Motor neuron (in vitro differentiated cells): ENCODE data around the gene RPF1. TPM values are rescaled to one million over a fixed set of nuclear protein-coding genes. Genes with fewer than 3 reads are reported as not detected.
"Not testable (repeated sequence)": the region's sequence is repeated elsewhere in the genome, so short reads cannot be mapped to it uniquely, and the experiment has no call there.

Source experiments
- ATAC-seq, 8 experiments: fragments of 200-7000 bp; cut with Tn5 transposase; replicated peaks in 6 of 8; 2 replicates each; pipeline ENCODE4 v1.8.0; 2021; ENCODE audit warnings: mild to moderate bottlenecking in 8 of 8, moderate library complexity in 8 of 8
- H3K27ac ChIP-seq, 2 donors: fragments of 250-450 bp; sonication (Bioruptor Pico); 2 replicates each; pipeline ENCODE4 v1.9.0; 2021; ENCODE audit warnings: antibody characterized with exemption in 2 of 2, mild to moderate bottlenecking in 2 of 2, moderate library complexity in 1 of 2
- H3K4me1 ChIP-seq, 2 donors: fragments of 250-450 bp; sonication (Bioruptor Pico); replicated peaks in 1 of 2; 2 replicates each; pipeline ENCODE4 v1.6.1; 2021; ENCODE audit warnings: antibody characterized with exemption in 2 of 2, mild to moderate bottlenecking in 2 of 2, moderate library complexity in 1 of 2
- H3K4me3 ChIP-seq, 5 donors: fragments of 250-450 bp; sonication (Bioruptor Pico); 2 replicates each; pipeline ENCODE4 v1.9.0; 2021; ENCODE audit warnings: antibody characterized with exemption in 5 of 5, mild to moderate bottlenecking in 5 of 5, moderate library complexity in 4 of 5
- WGBS, 10 experiments: fragments of 450-650 bp; shearing (Covaris generic); methylation state at CpG; one replicate each; pipeline ENCODE4 v1.0.0; 2022; 5-methylcytosine and 5-hydroxymethylcytosine counted together
- in situ Hi-C, 9 experiments: fragments of 400-800 bp; cut with MboI; loops; one replicate each; pipeline ENCODE4 v1.15.0; 2021; ENCODE audit warnings: low sequenced_read_pairs in 9 of 9, low pct_unique_long_range_greater_than_20kb in 2 of 9; ENCODE audit not compliant: unreplicated experiment in 9 of 9
- total RNA-seq, 8 experiments: library from RNA; unstranded; fragments of 300-600 nt; gene quantifications; 2 replicates each; pipeline versions ENCODE4 v1.2.3 to v1.2.4, GENCODE V29; 2022

The RPF1 gene
- total RNA-seq, 8 experiments from 2014 or later = 38.7 to 77.5 (median 54.8) TPM

GRCh38 chr1:84497631-84498275 is 18.7 kb downstream of the RPF1 start:
- ATAC-seq = no peak
- no peak overlapping the region for H3K4me3 ChIP-seq
- WGBS, 10 experiments = 0 to 89% (median 52%) methylated on average over 1 to 2 of the region's 2 CpGs
- in situ Hi-C loops = loop anchor here in 1 of 9 experiments (25.0 kb wide), 1 partner anchor 440 kb away; no protein-coding TSS in a partner anchor
- H3K4me1 ChIP-seq = peaks cover 0 to 6% of the 10 kb centered on the region in 2 donors
- H3K27ac ChIP-seq = no peak overlapping the region

GRCh38 chr1:84502927-84503326 is 23.9 kb downstream of the RPF1 start:
- no peak for ATAC-seq
- Histone ChIP-seq H3K27ac (no peak overlapping the region), H3K4me1 (peaks cover 10 to 28% of the 10 kb centered on the region in 2 donors), H3K4me3 (no peak overlapping the region)
- in situ Hi-C loops = loop anchor here in 2 of 9 experiments (10.0 to 25.0 kb wide), 2 partner anchors 109 to 242 kb away; no protein-coding TSS in a partner anchor
- WGBS, 10 experiments = 18 to 70% (median 47%) methylated on average over 3 to 5 of the region's 5 CpGs; no CpG with 5 or more reads in 1 of the 10 experiments

GRCh38 chr1:84504580-84505492 is 25.8 kb downstream of the RPF1 start:
- no peak for ATAC-seq
- in situ Hi-C loops = loop anchor here in 2 of 9 experiments (10.0 to 25.0 kb wide), 2 partner anchors 107 to 240 kb away; no protein-coding TSS in a partner anchor
- Histone ChIP-seq H3K4me3 (peak overlapping the region; percentile 80 to 96 (median 90)), H3K4me1 (peaks cover 10 to 28% of the 10 kb centered on the region in 2 donors), H3K27ac (peak overlapping the region in 1 of 2 donors; percentile 83)
- WGBS, 10 experiments = 0 to 20% (median 9%) methylated on average over 2 to 17 of the region's 17 CpGs

- WGBS, 10 experiments = 0 to 2% (median 0%) methylated on average over 3 to 21 of the region's 47 CpGs; no CpG with 5 or more reads in 3 of the 10 experiments
- H3K4me3 ChIP-seq = peak overlapping the region; percentile 80 to 96 (median 90)
- ATAC-seq = peak; percentile 42 to 69 (median 64)
- peak overlapping the region; percentile 64 to 83 for H3K27ac ChIP-seq
- peaks cover 10 to 28% of the 10 kb centered on the region in 2 donors for H3K4me1 ChIP-seq
- in situ Hi-C loops = loop anchor here in 2 of 9 experiments (10.0 to 25.0 kb wide), 2 partner anchors 107 to 239 kb away; no protein-coding TSS in a partner anchor
These were observed 26.5 kb downstream of the RPF1 start for GRCh38 chr1:84505493-84506001.

GRCh38 chr1:84506002-84506728 is 27.1 kb downstream of the RPF1 start, which contains the start of the genes GNG5 and SPATA1:
Gene GNG5, minus strand, starts transcription at chr1:84506581. Its CDS starts 490 bp downstream, at chr1:84506091.
Gene SPATA1, plus strand, starts transcription at chr1:84506386. Its CDS starts 9,974 bp downstream, at chr1:84516360.
- H3K27ac ChIP-seq = peak within 1 kb of the TSS; percentile 64 to 83
- H3K4me3 ChIP-seq = peak within 1 kb of the TSS; percentile 80 to 96 (median 90)
- in situ Hi-C loops = loop anchor here in 2 of 9 experiments (10.0 to 25.0 kb wide), 2 partner anchors 106 to 239 kb away; no protein-coding TSS in a partner anchor
- peaks cover 10 to 28% of the 10 kb centered on the region in 2 donors for H3K4me1 ChIP-seq
- WGBS, 10 experiments = 0 to 10% (median 0%) methylated on average over 1 to 15 of the region's 60 CpGs; no CpG with 5 or more reads in 4 of the 10 experiments
- ATAC-seq = peak; percentile 83 to 96 (median 93)

- WGBS, 10 experiments = 20 to 79% (median 41%) methylated on average over 3 to 12 of the region's 26 CpGs
- peak overlapping the region; percentile 80 to 96 (median 90) for H3K4me3 ChIP-seq
- H3K4me1 ChIP-seq = peaks cover 10 to 24% of the 10 kb centered on the region in 2 donors
- H3K27ac ChIP-seq = peak overlapping the region; percentile 1 to 83
- ATAC-seq = no peak
- in situ Hi-C loops = loop anchor here in 2 of 9 experiments (10.0 to 25.0 kb wide), 2 partner anchors 105 to 238 kb away; no protein-coding TSS in a partner anchor
These were observed 27.8 kb downstream of the RPF1 start for GRCh38 chr1:84506729-84507453.

- not testable (repeated sequence) for H3K4me3 ChIP-seq, H3K27ac ChIP-seq, ATAC-seq
- H3K4me1 ChIP-seq = peaks cover 10 to 21% of the 10 kb centered on the region in 2 donors
- in situ Hi-C loops = loop anchor here in 2 of 9 experiments (10.0 to 25.0 kb wide), 2 partner anchors 104 to 237 kb away; no protein-coding TSS in a partner anchor
- 85 to 100% (median 92%) methylated on average over 1 to 14 of the region's 14 CpGs for WGBS, 10 experiments
These were observed 28.8 kb downstream of the RPF1 start for GRCh38 chr1:84507887-84508286.

GRCh38 chr1:84508510-84508909 is 29.4 kb downstream of the RPF1 start:
- ATAC-seq = no peak
- 91 to 100% (median 100%) methylated on average over 1 of the region's 1 CpG; no CpG with 5 or more reads in 1 of the 10 experiments for WGBS, 10 experiments
- Histone ChIP-seq H3K4me1 (peaks cover 4 to 14% of the 10 kb centered on the region in 2 donors), H3K4me3 (no peak overlapping the region), H3K27ac (no peak overlapping the region)
- in situ Hi-C loops = loop anchor here in 2 of 9 experiments (10.0 to 25.0 kb wide), 2 partner anchors 104 to 236 kb away; no protein-coding TSS in a partner anchor

- ATAC-seq = no peak
- H3K4me3 ChIP-seq = no peak overlapping the region
- H3K27ac ChIP-seq = no peak overlapping the region
- 86 to 100% (median 96%) methylated on average over 1 to 4 of the region's 4 CpGs for WGBS, 10 experiments
- peaks cover 0 to 9% of the 10 kb centered on the region in 2 donors for H3K4me1 ChIP-seq
- in situ Hi-C loops = loop anchor here in 2 of 9 experiments (10.0 to 25.0 kb wide), 2 partner anchors 103 to 236 kb away; no protein-coding TSS in a partner anchor
These were observed 30.0 kb downstream of the RPF1 start for GRCh38 chr1:84509029-84509428.

GRCh38 chr1:84510165-84510564 is 31.1 kb downstream of the RPF1 start:
- ATAC-seq = no peak
- Histone ChIP-seq H3K27ac (no peak overlapping the region), H3K4me3 (no peak overlapping the region), H3K4me1 (peaks cover 0 to 1% of the 10 kb centered on the region in 2 donors)
- 0 to 64% (median 50%) methylated on average over 1 to 2 of the region's 2 CpGs for WGBS, 10 experiments
- in situ Hi-C loops = loop anchor here in 1 of 9 experiments (25.0 kb wide), 1 partner anchor 102 kb away; no protein-coding TSS in a partner anchor

GRCh38 chr1:84510668-84511067 is 31.6 kb downstream of the RPF1 start:
- ATAC-seq = no peak
- 7 to 100% (median 65%) methylated on average over 1 to 3 of the region's 3 CpGs; no CpG with 5 or more reads in 1 of the 10 experiments for WGBS, 10 experiments
- Histone ChIP-seq H3K27ac (no peak overlapping the region), H3K4me3 (no peak overlapping the region), H3K4me1 (no peaks in the 10 kb centered on the region)
- in situ Hi-C loops = loop anchor here in 1 of 9 experiments (25.0 kb wide), 1 partner anchor 102 kb away; no protein-coding TSS in a partner anchor
